Spleen (tissue), 7 donors: ENCODE results near the gene ZBTB8OS.
A peak's percentile ranks its signal among the peaks of the same experiment; 100 is the strongest.

Source experiments
- POLR2A ChIP-seq, 3 donors: fragments of 450-650 bp; IDR thresholded peaks; one replicate each; pipeline ENCODE4 v1.5.1; 2017; ENCODE audit warnings: antibody characterized with exemption in 3 of 3, mild to moderate bottlenecking in 1 of 3
- POLR2AphosphoS5 ChIP-seq, 3 donors: sonication (generic); formaldehyde crosslinking; IDR thresholded peaks; one replicate each; pipeline ENCODE4 v1.5.1; 2017; ENCODE audit warnings: antibody characterized with exemption in 3 of 3
- TF ChIP-seq, protein P1 (sequence below), 11 experiments: fragments of 200-600 bp in 7 of 11; fragments of 450-650 bp in 4 of 11; sonication (generic) in 4 of 11; IDR thresholded peaks in 8 of 11; conservative IDR thresholded peaks in 3 of 11; 1 replicate in 7 of 11; 2 replicates in 4 of 11; pipeline versions ENCODE4 v1.4.0 to v1.8.0; 2016 to 2021; ENCODE audit warnings: antibody characterized with exemption in 11 of 11, inconsistent platforms in 4 of 11, mild to moderate bottlenecking in 1 of 11
- donor health status: DM: no; HTN: no; CAD: no; lungs with moderate emphysema.
- donor health status: DM: no; HTN: no; CAD: no.
- donor health status: DM: no; HTN: no; CAD: no.

GRCh38 chr1:32685498-32685897 is 35.1 kb upstream of the ZBTB8OS start:
- TF ChIP-seq POLR2A (IDR thresholded peaks at IDR 0.05) (no peak), POLR2AphosphoS5 (IDR thresholded peaks at IDR 0.05) (peak in 1 of 3 donors; percentile 9)
- TF ChIP-seq, protein P1, sequence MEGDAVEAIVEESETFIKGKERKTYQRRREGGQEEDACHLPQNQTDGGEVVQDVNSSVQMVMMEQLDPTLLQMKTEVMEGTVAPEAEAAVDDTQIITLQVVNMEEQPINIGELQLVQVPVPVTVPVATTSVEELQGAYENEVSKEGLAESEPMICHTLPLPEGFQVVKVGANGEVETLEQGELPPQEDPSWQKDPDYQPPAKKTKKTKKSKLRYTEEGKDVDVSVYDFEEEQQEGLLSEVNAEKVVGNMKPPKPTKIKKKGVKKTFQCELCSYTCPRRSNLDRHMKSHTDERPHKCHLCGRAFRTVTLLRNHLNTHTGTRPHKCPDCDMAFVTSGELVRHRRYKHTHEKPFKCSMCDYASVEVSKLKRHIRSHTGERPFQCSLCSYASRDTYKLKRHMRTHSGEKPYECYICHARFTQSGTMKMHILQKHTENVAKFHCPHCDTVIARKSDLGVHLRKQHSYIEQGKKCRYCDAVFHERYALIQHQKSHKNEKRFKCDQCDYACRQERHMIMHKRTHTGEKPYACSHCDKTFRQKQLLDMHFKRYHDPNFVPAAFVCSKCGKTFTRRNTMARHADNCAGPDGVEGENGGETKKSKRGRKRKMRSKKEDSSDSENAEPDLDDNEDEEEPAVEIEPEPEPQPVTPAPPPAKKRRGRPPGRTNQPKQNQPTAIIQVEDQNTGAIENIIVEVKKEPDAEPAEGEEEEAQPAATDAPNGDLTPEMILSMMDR (IDR thresholded peaks at IDR 0.05 in 8 of 11, conservative IDR thresholded peaks at IDR 0.05 in 3 of 11): no peak
